Inflammatory macrophage treated with lipopolysaccharide for 4 hours (primary cell): ENCODE measurements around the gene NEXN.

Source experiments
- DNase-seq: peaks from one replicate; pipeline ENCODE4 v3.0.0-alpha.2; 2020

The NEXN gene

DNA sequence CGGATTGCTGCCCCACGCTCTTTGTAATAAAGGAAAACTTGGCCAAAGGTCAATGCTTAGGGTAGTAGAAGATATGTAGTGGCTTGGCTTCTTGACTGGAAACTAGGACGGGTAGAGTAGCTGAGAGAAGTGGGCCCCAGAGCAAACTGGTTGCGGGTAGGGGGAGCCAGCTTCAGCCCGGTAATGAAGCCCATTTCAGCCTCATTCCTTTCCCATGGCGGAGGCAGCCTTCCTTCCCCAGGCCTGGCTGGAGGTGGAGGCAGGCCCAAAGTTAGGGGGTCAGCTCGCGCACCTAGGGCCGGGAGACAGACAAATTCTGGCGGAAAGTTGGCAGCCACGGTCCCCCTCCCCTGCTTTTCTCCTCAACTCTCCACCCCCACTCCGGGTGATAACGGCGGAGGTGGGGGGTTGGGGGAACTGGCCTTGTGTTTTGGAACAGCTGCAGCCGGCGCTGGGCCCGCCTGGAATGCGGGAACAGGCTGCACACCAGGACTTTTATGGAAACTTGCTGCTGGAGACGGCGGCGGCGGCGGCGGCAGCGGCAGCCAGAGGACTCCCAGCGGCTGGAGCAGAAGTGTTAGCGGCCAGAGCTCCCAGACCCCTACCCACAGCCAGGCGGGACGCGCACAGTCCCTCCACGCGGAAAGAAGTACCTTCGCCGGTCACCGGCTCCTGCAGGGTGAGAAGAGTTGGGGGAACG is at the start of gene NEXN:
TSS of gene NEXN (plus strand) at position 544 of the 700 bp plus-strand sequence. CDS start 27,483 bp downstream, outside the sequence.
- DNase-seq, result no peak

- DNase-seq, result no peak
These were observed 46.9 kb upstream of the NEXN start for GRCh38 chr1:77841574-77841973.

DNA sequence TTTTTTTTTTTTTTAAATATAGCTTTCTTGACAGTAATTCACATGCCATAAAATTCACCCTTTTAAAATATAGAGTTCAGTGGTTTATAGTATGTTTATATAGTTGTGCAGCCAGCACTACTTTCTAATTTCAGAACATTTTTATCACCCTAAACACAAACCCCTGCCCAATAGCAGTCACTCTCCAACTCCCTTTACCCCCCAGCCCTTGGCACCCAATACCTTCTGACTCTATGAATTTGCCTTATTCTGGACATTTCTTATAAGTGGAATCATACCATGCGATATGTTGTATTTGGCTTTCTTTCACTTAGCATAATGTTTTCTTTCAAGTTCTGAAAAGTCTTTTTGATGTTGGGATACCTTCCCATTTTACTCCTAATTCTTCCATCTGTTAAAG is 42.5 kb upstream of the NEXN start:
- no peak for DNase-seq

- DNase-seq, result no peak
These were observed 41.5 kb upstream of the NEXN start for GRCh38 chr1:77846966-77847365.

DNA sequence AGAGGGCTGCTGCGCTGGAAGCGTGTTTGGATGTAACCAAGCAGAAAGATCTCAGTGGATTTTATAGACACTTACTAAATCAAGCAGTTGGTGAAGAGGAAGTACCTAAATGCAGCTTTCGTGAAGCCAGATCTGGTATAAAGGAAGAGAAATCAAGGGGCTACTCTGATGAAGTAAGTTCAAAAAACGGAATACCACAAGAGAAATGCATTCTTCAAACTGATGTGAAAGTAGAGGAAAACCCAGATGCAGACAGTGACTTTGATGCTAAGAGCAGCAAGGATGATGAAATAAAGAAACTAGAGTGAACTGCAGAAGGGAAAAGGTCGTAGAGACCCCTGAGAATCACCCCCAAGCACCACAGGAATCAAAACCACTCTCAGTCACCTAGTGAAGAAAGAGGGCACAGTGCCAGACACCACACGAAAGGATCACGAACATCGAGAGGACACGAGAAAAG is 40.8 kb upstream of the NEXN start:
- no peak for DNase-seq

- no peak for DNase-seq
These were observed 38.3 kb upstream of the NEXN start for GRCh38 chr1:77850082-77850481.

GRCh38 chr1:77857552-77857951 is 30.9 kb upstream of the NEXN start:
- DNase-seq, result no peak

GRCh38 chr1:77858725-77859124 is 29.7 kb upstream of the NEXN start:
- no peak for DNase-seq

DNA sequence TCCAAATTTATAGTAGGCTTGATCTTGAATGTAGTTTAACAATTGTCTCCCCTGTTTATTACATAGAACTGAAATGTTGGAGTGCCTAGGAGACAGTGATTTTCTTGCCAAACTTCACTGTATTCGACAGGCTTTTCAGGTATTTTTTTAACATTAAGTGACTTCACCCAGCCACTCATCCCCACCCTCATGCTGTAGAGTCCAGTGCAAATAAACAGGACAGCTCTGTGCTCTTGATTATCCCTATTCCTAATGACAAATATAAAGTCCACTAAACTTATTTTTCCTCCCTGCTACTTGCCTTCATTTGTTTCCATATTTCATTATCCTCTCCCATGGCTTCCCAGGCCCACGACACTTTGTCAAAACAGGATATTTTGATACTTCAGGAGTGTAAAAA is 29.2 kb upstream of the NEXN start:
- DNase-seq, result no peak

DNA sequence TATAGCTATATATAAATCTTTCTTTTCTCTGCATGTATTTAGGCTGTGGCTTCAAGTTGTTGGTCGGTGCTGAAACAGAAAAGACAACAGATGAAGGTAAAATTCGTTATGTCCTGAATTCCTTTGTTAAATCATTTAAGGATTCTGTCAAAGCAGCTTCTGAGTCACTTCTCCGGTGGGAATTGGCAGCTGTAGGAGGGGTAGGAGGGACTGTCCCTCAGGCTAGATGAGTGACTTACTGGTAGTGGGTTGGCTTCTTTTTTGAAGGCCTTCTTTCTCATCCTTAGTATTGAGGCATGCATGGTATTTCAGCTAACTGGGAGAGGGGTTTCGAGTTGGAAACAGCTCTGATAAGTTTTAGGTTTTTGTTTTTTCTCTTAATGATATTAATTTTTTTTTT is 22.1 kb upstream of the NEXN start:
- DNase-seq, result no peak

- DNase-seq, result no peak
These were observed 15.8 kb upstream of the NEXN start for GRCh38 chr1:77872645-77873044.

DNA sequence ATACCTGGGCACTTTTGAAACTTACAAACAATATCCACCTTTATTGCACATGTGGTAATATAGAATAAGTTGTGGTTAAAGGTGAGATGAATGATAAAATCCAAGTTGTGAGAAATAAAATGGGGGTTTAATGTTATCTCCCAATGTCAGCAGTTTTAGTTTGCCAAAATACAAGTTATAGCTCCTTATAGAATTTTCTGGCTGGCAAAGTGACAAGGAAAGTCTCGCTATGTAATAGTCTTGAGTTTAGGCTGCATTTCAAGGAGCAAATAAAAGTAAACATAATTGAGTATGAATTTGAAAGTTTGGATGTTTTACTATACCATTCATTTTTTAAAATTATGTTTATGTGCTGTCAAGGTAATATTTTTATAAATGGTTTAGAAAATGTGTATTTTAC is 15.0 kb upstream of the NEXN start:
- no peak for DNase-seq

DNA sequence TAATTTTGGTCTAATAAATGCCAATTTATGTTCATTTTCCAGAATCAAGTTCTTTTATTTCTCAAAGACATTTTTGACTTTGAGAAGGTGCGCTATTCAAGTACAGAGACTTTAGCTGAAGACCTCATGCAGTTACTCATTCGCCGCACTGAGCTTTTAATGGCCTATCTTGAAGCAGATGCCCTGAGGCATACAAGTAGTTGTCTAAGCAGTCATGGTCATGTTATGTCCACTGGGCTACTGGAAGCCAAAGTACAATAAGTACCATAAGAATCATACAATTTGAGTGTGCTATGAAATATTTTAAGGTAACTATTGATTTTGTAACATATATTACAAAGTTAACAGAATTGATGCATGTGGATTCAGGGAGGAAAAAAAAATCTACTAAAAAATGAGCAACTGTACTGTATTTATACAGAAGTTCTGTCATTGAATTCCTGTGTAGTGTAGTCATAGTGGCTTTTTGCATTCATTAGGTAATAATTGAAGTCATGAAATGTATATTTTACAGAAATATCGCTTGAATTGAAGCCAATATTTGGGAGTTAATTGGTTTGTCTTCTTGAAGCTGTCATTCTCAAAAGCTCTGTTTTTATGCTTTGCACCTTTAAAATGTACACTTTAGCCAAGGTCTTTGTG is 13.5 kb upstream of the NEXN start:
- no peak for DNase-seq

- DNase-seq, result no peak
These were observed 11.5 kb upstream of the NEXN start for GRCh38 chr1:77876884-77877283.

DNA sequence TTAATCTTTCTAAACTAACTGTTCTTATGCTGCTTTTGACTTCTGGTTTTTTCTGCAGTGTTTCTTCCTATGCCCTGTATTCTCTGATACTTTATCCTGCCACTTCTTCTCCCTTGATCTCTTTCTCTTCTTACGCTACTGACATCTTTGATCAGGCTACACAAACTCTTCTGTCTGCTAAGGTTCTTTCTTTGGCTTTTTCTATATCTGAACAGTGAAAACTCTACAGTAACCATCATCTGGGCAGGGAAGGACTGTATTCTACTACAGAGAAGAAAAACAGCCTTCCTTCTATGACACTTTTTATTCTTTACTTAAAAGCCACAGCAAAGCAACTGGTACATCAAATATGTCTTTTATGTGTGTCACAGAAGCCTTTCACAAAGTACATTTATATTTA is 7.4 kb upstream of the NEXN start:
- DNase-seq, result no peak

DNA sequence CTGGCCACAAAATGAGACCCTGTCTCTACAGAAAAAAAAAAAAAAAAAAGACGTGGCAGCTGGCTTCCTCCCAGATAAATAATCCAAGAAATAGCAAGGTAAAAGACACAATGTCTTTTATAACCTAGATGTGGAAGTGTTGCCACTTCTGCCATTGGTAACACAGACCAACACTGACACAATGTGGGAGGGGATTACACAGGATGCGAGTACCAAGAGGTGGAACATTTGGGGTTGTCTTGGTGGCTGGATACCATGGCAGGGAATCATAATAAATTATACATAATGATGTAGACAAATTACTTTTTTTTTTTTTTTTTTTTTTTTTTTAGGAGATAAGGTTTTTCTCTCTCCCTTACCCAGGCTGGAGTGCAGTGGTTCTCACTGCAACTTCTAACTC is 6.0 kb upstream of the NEXN start:
- DNase-seq, result no peak

DNA sequence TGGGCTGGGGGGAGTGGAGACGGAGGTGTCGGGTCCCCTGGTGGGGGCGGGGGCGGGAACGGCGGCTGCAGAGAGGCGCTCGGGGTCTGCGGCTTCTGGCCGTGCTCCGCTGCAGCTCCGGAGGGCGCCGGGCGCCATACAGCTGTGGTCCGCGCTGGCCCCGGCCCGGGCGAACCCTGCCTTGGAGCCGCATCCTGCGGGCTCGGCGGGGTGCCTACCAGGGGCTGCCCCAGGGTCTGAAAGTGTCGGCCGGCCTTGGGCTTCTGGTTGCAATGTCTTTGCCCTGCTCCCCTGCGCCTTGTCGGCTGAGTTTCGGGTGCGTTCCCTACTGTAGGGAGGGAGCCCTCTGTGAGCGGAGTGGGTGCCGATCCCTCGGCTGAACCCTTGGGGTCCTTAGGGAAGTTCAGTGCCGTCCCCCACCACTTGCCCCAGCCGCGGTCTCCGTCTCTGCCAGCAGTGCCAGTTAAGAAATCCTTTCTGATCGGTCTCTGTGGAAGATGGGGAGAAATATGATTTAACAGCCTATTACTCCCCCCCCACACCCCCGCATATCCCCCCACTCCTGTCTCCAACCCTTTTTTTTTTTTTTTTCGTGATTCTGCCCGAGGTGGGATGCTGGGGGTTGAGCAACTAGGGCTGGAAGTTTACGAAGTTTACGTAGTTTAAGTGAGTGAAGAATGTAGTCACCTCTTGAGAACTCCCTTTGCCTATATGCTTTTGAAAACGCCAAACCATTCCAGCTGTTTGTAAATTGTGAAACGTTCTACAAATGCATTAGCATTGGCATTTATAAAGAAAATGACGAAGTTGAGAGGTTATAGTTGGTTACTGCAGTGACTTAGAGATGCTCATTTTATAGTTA is 588 bp downstream of the NEXN start:
- peak; percentile 7 for DNase-seq

DNA sequence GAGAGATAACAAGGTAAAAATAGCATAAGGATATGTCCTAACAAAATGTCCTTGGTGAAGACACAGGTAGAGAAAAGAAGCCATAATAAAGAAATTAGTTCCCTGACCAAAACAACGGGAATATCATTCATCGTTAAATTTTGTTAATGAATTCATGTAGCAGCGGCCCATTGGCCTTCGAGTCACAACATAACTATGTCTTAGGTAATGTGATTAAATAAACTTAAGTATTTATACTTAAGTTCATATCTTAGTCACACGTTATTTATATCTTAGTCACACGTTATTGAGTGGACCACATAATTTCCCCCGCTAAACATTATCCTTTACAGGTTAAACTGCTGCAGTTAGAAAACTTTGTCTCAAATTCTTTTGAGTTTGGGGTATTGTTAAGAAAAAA is 1.2 kb downstream of the NEXN start:
- no peak for DNase-seq

- no peak for DNase-seq
These were observed 2.8 kb downstream of the NEXN start for GRCh38 chr1:77891200-77891599.

DNA sequence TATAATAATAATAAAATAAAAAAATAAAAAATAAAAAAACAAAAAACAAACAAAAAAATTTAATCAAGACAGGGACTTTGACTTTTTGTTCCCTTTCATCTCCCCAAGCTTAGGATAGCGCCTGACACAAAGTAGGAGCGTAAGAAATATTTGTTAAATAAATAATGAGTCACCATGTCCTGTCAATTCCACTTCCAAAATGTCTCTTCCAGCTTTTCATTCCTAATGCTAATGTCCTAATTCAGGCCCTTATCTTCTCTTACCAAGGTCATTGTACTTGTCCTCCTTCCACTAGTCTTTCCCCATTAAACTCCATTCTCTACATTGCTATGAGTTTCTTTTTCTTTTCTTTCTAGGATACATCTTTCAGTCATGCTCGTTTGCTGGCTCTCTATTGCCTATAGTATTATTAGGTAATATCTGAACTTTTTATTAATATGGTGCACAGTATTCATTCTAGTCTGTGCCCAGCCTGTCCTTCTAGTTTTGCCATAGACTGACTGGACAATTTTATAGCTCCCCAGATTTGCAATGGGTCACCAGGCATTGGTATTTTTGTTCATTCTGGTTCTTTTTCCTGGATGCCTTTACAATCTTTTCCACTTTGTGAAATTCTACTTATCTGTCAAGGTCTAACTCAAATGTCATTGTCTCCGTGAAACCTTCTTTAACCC is 11.4 kb downstream of the NEXN start:
- no peak for DNase-seq

DNA sequence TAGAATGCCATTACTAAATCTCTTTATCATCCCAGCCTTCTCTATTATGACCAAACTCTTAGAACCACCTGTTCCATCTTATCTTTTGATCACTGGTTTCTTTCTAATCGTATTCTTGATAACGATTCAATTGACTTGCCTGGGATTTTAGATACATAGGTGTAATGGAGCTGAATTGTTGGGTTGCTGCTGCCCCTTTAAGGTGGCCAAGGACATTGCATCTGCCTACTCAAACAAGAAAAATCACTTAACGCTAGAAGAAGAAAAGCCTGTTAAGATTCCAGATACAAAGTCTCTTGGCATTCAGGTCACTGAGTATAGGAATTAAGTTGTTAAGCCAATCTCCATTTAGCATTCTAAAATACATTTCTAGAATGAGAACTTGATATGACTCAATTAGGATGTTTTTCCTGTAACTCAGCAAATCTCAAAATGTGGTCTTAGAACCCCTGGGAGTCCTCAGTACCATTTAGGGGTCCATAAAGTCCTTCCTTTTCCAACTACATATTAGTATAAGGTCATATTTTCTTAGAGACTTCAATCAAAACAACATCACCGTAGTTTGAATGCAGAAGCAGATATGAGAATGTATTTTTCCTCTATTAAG is 12.4 kb downstream of the NEXN start:
- DNase-seq, result no peak

DNA sequence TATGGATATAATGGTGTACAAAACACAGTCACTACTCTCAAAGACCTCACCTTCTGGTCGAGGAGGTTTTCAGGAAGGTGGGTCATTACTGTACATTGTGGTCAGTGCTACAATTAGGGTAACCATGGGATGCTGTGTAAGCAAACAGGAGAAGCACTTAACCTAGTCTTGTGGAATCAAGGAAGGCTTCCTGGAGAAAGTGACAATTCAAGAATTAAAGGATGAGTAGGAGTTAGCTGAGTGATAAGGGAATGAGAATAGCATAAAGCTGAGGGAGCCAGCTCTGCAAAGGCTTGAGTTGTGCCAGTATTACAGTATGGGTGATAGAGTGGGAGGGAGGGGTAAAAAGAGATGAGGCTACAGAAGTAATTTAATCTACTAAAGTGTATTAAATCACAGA is 17.2 kb downstream of the NEXN start:
- DNase-seq, result no peak

GRCh38 chr1:77906019-77906545 is 17.7 kb downstream of the NEXN start:
- peak; percentile 53 for DNase-seq
